HEK293T (cell line): ENCODE data around the gene MELK.

Source experiments
- BHLHE40 ChIP-seq: fragments of 450-650 bp; IDR thresholded peaks from 2 replicates; pipeline ENCODE4 v1.6.1; 2016; ENCODE audit warnings: mild to moderate bottlenecking, moderate library complexity, borderline replicate concordance
- ELF4 ChIP-seq: fragments of 450-650 bp; IDR thresholded peaks from 2 replicates; pipeline ENCODE4 v1.6.1; 2017; ENCODE audit warnings: antibody characterized with exemption
- FOXA1 ChIP-seq: fragments of 450-650 bp; IDR thresholded peaks from 2 replicates; pipeline ENCODE4 v1.6.1; 2016; ENCODE audit warnings: mild to moderate bottlenecking
- FOXM1 ChIP-seq: fragments of 450-650 bp; IDR thresholded peaks from 2 replicates; pipeline ENCODE4 v1.6.1; 2017; ENCODE audit warnings: mild to moderate bottlenecking, borderline replicate concordance
- LEF1 ChIP-seq: fragments of 450-650 bp; IDR thresholded peaks from 2 replicates; pipeline ENCODE4 v1.6.1; 2017; ENCODE audit warnings: mild to moderate bottlenecking, borderline replicate concordance
- NFRKB ChIP-seq: fragments of 450-650 bp; IDR thresholded peaks from 2 replicates; pipeline ENCODE4 v1.6.1; 2016; ENCODE audit warnings: mild to moderate bottlenecking, moderate library complexity
- SUZ12 ChIP-seq: fragments of 450-650 bp; IDR thresholded peaks from 2 replicates; pipeline ENCODE4 v1.6.1; 2016; ENCODE audit warnings: mild to moderate bottlenecking
- ZNF384 ChIP-seq: fragments of 450-650 bp; IDR thresholded peaks from 2 replicates; pipeline ENCODE4 v1.6.1; 2016
- TF ChIP-seq, protein P1 (sequence below): fragments of 450-650 bp; IDR thresholded peaks from 2 replicates; pipeline ENCODE4 v1.6.1; 2016

DNA sequence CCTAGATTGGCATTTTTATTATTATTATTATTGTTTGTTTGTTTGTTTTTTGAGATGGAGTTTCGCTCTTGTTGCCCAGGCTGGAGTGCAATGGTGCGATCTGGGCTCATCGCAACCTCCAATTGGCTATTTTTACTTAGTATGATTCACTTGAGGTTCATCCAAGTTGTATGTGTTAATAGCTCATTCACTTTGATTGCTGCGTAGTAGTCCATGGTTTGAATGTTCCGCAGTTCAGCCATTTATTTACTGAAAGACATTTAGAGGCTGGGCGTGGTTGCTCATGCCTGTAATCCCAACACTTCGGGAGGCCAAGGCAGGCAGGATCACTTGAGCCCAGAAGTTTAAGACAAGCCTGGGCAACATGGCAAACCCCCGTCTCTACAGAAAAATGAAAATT is 22.6 kb upstream of the MELK start:
- TF ChIP-seq SUZ12 (no peak), FOXA1 (no peak), LEF1 (no peak), BHLHE40 (no peak), FOXM1 (no peak), ELF4 (no peak), ZNF384 (no peak), NFRKB (no peak)
- TF ChIP-seq, protein P1, sequence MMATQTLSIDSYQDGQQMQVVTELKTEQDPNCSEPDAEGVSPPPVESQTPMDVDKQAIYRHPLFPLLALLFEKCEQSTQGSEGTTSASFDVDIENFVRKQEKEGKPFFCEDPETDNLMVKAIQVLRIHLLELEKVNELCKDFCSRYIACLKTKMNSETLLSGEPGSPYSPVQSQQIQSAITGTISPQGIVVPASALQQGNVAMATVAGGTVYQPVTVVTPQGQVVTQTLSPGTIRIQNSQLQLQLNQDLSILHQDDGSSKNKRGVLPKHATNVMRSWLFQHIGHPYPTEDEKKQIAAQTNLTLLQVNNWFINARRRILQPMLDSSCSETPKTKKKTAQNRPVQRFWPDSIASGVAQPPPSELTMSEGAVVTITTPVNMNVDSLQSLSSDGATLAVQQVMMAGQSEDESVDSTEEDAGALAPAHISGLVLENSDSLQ, result no peak
